Superior temporal gyrus (tissue), 1 donor: ENCODE data around the gene FRMPD1.

ENCODE experiments used
- DNase-seq: peaks from one replicate; pipeline ENCODE4 v3.0.0-alpha.2; 2016; ENCODE audit errors: extremely low spot score

FRMPD1 gene

GRCh38 chr9:37776328-37776727 lies 125.6 kb downstream of the FRMPD1 start:
- no peak for DNase-seq

DNA sequence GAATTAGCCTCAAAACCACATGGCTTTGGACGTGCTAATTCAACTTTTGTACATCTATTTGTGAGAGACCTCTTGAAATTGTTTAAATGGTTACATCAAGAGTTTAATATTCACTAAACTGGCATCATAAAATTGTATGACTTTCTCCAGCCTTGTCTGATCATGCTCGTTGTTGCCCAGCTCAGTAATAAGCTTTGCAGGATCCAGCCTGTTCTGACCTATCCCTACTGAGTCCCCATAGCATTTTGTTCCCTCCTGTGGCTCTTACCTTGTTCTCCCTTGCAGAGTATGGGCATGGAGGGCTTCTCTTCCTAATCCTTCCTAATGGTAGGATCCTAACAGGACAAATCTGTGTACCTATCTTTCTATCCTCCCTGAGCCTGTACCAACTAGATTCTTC lies 127.8 kb downstream of the FRMPD1 start:
- no peak for DNase-seq

- no peak for DNase-seq
These were observed 133.5 kb downstream of the FRMPD1 start for GRCh38 chr9:37784291-37784615.

DNA sequence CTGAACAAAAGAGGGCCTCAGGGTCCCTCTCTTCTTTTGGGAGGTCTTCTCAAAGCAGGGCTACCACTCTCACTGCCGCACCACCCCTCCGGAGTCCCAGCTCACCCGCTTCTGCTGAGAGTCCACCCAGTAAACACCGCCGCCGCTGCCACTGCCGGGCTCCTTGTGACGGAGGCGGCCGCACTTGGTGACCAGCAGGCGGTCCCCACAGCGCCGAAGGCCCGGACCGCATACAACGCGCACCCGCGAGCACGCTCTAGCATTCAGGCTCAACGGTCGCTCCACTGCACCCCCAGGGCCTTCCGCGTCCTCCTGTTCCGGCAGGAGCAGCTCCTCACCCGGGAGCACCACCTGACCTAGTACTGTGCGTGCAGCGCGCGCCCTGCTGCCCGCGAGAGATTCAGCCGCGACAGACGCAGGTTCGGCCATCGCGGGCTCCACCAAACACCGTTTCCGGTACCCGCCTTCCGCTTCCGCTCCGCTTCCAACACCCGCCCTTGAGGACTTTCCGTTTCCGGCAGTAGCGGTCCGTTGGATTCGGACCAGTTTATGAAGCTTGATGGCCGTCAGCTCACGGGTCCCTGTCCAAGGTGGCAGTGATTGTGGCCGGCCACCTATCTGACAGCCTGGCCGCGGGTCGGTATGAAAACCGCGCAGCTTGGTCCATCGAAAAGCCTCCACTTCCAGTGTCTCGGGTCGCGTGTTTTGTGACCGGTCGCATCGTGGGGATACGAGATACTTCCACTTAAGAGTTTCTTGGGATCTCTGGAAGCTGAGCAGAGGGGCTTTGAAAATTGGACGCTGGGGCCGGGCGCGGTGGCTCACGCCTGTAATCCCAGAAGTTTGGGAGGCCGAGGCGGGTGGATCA lies 134.1 kb downstream of the FRMPD1 start, which contains the start of gene EXOSC3:
EXOSC3 (minus strand) TSS at position 449 of the 868 bp plus-strand sequence; CDS start at position 429, 20 bp downstream.
- DNase-seq = peak; percentile 97

GRCh38 chr9:37787059-37787458 lies 136.3 kb downstream of the FRMPD1 start:
- no peak for DNase-seq

DNA sequence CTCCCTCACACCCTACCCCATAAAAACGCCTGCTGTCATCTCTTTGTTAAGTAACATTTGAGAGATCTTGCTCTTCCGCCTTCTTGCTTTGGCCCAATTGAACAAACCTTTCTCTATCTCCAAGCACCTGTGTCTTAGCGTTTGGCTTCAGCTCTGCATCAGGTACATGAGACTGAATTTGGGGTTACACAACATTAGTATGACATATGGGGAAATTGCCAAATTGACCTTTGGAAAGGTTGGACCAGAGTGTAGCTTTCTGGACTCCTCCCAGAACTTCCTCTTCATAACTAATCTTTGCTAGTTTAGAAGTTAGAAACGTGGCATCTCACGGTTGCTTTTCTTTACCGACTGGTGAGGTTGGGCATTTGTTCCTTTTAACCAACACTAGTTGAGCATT lies 137.6 kb downstream of the FRMPD1 start:
- no peak for DNase-seq

DNA sequence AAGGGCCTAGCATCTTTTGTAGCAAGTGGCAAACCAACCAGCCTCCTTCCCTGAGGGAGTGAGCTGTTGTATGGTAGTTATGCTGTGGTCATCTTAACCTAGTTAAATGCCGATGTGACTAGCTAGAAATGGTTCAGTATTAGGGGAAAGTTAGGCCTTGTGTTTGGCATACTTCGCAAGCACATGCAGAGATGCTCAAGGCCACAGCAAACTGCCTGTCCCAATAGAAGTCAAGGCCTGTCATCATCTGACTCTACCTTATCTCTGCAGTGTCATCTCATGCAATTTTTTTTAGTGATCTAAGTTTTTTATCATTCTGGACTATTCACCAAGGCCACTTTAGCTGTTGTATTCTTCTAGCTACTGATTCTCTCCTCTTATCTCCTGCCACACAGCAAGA lies 139.3 kb downstream of the FRMPD1 start:
- DNase-seq = no peak

GRCh38 chr9:37792122-37792521 lies 141.4 kb downstream of the FRMPD1 start:
- no peak for DNase-seq

DNA sequence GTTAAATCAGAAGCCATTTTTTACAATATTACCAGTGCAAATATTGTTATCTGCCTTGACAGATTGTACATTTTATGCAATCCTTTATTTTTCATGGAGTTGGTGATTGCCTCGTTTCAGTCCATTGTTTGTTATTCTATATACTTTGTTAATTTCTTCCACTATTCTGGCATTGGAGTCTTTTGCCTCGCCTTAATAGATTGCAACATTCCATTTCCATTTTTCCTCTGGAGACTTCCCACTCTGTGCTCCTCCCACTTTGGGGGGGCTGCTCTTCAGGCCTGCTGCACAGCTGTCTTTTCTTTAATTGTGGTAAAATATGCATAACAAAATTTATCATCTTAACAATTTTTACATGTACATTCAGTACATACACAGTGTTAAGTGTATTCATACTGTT lies 145.5 kb downstream of the FRMPD1 start:
- DNase-seq = no peak
